Right lobe of liver (tissue), 6 donors: Measurements from ENCODE around the gene DHRS1. TPM values are rescaled to one million over a fixed set of nuclear protein-coding genes. Genes with fewer than 3 reads are reported as not detected.

ENCODE experiments used
- ATAC-seq, 4 donors: fragments of 200-7000 bp; cut with Tn5 transposase; one replicate each; pipeline ENCODE4 v1.9.1; 2020; ENCODE audit warnings: mild to moderate bottlenecking in 4 of 4, moderate library complexity in 4 of 4
- DNase-seq, 3 donors: peaks; one replicate each; pipeline ENCODE4 v3.0.0-alpha.2; 2020
- H3K27ac ChIP-seq, 3 donors: fragments of 200-600 bp; one replicate each; pipeline ENCODE4 v1.8.0; 2022
- H3K27me3 ChIP-seq, 2 donors: fragments of 200-600 bp; one replicate each; pipeline ENCODE4 v1.8.0; 2022
- H3K36me3 ChIP-seq, 4 donors: fragments of 200-600 bp; sonication (generic) in 1 of 4; one replicate each; pipeline versions ENCODE4 v1.5.1 to v1.8.0; 2017 to 2022; ENCODE audit warnings: control low read depth in 1 of 4
- H3K4me1 ChIP-seq, 4 donors: fragments of 200-600 bp; sonication (generic) in 1 of 4; one replicate each; pipeline versions ENCODE4 v1.5.1 to v1.8.0; 2017 to 2022; ENCODE audit warnings: control low read depth in 1 of 4
- H3K4me3 ChIP-seq, 3 donors: fragments of 200-600 bp; one replicate each; pipeline ENCODE4 v1.8.0; 2022
- H3K9me3 ChIP-seq, 4 donors: fragments of 200-600 bp; sonication (generic) in 1 of 4; one replicate each; pipeline versions ENCODE4 v1.5.1 to v1.8.0; 2017 to 2022; ENCODE audit warnings: control low read depth in 1 of 4
- CTCF ChIP-seq, 4 donors: fragments of 200-600 bp in 3 of 4; fragments of 450-650 bp in 1 of 4; IDR thresholded peaks; one replicate each; pipeline versions ENCODE4 v1.5.1 to v1.8.0; 2016 to 2022; ENCODE audit warnings: antibody characterized with exemption in 4 of 4, mild to moderate bottlenecking in 2 of 4
- POLR2A ChIP-seq: fragments of 450-650 bp; IDR thresholded peaks from one replicate; pipeline ENCODE4 v1.6.1; 2017; ENCODE audit warnings: antibody characterized with exemption, mild to moderate bottlenecking
- WGBS: methylation state at CpG from one replicate; pipeline ENCODE4 v1.1.6; 2018; ENCODE audit warnings: low coverage, low lambda C conversion rate; ENCODE audit not compliant: insufficient coverage; ENCODE audit errors: missing lambda C conversion rate; 5-methylcytosine and 5-hydroxymethylcytosine counted together
- intact Hi-C, 2 donors: fragments of 100-400 bp; cut with DNase I; formaldehyde crosslinking; loops; one replicate each; pipeline versions ENCODE4 v1.11.2 to v1.14.1; 2022
- long read RNA-seq: library from polyadenylated mRNA; unstranded; transcript quantifications from one replicate; pipeline ENCODE4 v2.0.0, GENCODE V29; 2019
- total RNA-seq, 6 experiments: library from RNA; depleted of rRNA in 2 of 6; stranded (reverse); fragments of >200 nt in 2 of 6; fragmentation: NEBNext Ultra II Directional in 3 of 6; extraction: Animal tissue kit (Norgen Biotek cat#: 25700) in 3 of 6; gene quantifications; one replicate each; pipeline versions ENCODE4 v1.1.0 to v1.2.4, GENCODE V29; 2016 to 2023
- donor health status: DM: no; HTN: yes; CAD: no.
- donor health status: DM: no; HTN: no; CAD: no.
- donor health status: DM: no; HTN: no; CAD: no.
- donor health status: DM: no; HTN: yes; CAD: no.
- donor health status: DM: no; HTN: yes; CAD: no.

DHRS1 gene
- 10 to 100 TPM; 49.1 to 89.3 (median 60.1) TPM for total RNA-seq
- long read RNA-seq, transcript DHRS1-201 (9 exons, 1,480 nt): major isoform, 20 of 25 reads
- long read RNA-seq, partial matches to known transcripts: 1 of 25 reads
- long read RNA-seq, other reads (novel, unspliced or antisense): 3 of 25 reads

DNA sequence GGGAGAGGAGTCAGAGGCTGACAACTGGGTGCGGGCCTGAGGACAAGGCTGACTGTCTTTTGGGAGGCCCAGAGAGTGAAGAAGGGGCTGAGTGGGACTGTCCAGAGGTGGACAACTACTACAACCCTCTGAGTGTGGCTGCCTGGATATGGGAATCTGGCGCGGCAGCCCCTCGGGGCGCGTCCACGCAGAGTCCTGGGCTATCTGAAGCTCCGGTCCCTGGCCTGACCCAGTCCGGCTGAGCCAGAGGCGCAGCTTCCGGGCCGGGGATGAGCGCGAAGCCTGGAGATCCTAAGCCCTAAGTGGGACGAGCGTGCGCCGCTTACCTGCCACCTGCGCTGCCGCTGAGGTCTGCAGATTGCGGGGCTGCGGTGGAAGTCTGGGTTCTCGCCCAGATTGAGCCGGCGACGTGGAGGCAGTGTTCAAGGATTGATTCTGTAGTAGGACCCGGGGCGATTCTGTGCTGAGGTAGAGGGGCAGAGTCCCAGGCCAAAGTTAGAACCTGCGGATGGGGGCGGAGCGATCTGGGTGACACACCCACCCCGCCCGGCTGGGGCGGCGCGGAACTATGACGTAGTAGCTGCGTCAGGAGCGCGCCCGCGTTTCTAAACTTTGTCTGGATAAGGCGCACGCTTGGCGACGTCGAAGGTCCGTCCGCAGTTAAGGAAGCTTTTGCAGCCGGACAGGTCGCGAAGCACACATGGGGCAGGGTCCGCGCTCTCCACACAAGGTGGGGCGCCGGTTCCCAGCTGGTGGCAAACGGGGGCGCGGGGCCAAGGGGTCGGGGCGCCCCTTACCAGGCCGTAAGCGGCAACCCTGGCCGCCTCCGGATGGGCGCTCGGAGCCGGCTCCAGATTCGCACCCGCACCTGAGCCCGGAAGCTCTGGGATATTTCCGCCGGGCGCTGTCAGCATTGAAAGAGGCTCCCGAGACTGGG is at the start of gene DHRS1, which contains the start of gene NOP9:
TSS of gene DHRS1 (minus strand) at position 526 of the 937 bp plus-strand sequence. CDS start 674 bp downstream, outside the sequence.
TSS of gene NOP9 (plus strand) at position 596 of the 937 bp plus-strand sequence. CDS start at position 701, 105 bp downstream.
- H3K27me3 ChIP-seq: no peaks in the 10 kb centered on the region
- intact Hi-C loops: loop anchor here (5.0 to 10.0 kb wide), 2 partner anchors 55 to 57 kb away; partner anchors contain the start of gene TINF2 (in 2 of the 2)
- TF ChIP-seq CTCF (IDR thresholded peaks at IDR 0.05) (no peak), POLR2A (peak; percentile 91)
- H3K4me3 ChIP-seq: peak within 1 kb of the TSS; percentile 46 to 98 (median 80)
- H3K9me3 ChIP-seq: no peaks in the 10 kb centered on the region
- WGBS: under 1% methylated on average over 14 of the region's 75 CpGs
- DNase-seq (peak; percentile 94 to 97 (median 96)), ATAC-seq (peak; percentile 88 to 91 (median 88))
- peak within 1 kb of the TSS; percentile 79 to 93 (median 81) for H3K27ac ChIP-seq
- H3K36me3 ChIP-seq: peaks cover 4 to 45% (median 19%) of the 10 kb centered on the region in 4 donors
- H3K4me1 ChIP-seq: peaks cover 0 to 54% (median 16%) of the 10 kb centered on the region in 4 donors

- no peaks in the 10 kb centered on the region for H3K27me3 ChIP-seq
- no peaks in the 10 kb centered on the region for H3K9me3 ChIP-seq
- H3K4me1 ChIP-seq: peaks cover 0 to 4% (median 0%) of the 10 kb centered on the region in 4 donors
- TF ChIP-seq CTCF (IDR thresholded peaks at IDR 0.05): no peak
- TF ChIP-seq POLR2A: no peak
- no peak overlapping the region for H3K27ac ChIP-seq
- DNase-seq (no peak), ATAC-seq (no peak)
- intact Hi-C loops: no loop called here
- H3K36me3 ChIP-seq: no peaks in the 10 kb centered on the region
- WGBS: 100% methylated on average over 2 of the region's 2 CpGs
- H3K4me3 ChIP-seq: no peak overlapping the region
Measured at GRCh38 chr14:24348186-24348585, 48.6 kb upstream of the DHRS1 start.

DNA sequence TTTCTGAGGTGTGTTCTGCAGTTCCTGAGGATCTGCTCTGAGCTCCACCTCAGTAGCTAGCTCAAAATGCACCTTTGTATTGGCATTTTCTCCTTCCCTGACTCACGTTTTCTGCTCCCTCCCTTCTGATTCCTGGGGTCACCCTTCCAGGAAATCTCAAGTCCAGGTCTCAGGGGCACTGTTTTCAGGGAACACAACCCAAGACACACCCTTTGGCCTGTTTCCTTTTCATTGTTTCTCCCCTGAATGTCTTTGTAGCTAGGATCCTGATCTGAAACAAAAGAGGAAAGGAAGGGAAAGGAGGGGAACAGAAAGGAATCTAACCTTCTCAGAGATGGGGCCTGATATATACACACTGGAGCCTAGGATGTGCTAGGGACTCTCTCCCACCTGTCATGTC is 47.6 kb upstream of the DHRS1 start:
- 33% methylated on average over 1 of the region's 1 CpG for WGBS
- Histone ChIP-seq H3K27me3 (no peaks in the 10 kb centered on the region), H3K4me1 (peaks cover 0 to 4% (median 0%) of the 10 kb centered on the region in 4 donors), H3K9me3 (no peaks in the 10 kb centered on the region), H3K36me3 (no peaks in the 10 kb centered on the region), H3K4me3 (no peak overlapping the region), H3K27ac (no peak overlapping the region)
- no peak for DNase-seq
- TF ChIP-seq POLR2A (no peak), CTCF (IDR thresholded peaks at IDR 0.05) (no peak)
- intact Hi-C loops: no loop called here
- no peak for ATAC-seq

- Histone ChIP-seq H3K4me3 (no peak overlapping the region), H3K9me3 (no peaks in the 10 kb centered on the region), H3K36me3 (no peaks in the 10 kb centered on the region), H3K27ac (no peak overlapping the region), H3K4me1 (peaks cover 0 to 9% (median 0%) of the 10 kb centered on the region in 4 donors), H3K27me3 (no peaks in the 10 kb centered on the region)
- DNase-seq: peak in 2 of 3 donors; percentile 70 to 72
- peak; percentile 82 to 95 (median 88) for ATAC-seq
- no peak for TF ChIP-seq CTCF (IDR thresholded peaks at IDR 0.05)
- TF ChIP-seq POLR2A: no peak
- intact Hi-C loops: no loop called here
- WGBS: 24% methylated on average over 5 of the region's 7 CpGs
Measured at GRCh38 chr14:24343795-24344660, 44.4 kb upstream of the DHRS1 start.
